Smooth muscle cell (in vitro differentiated cells): Measurements from ENCODE around the gene SLC6A19. TPM values are rescaled to one million over a fixed set of nuclear protein-coding genes. Genes with fewer than 3 reads are reported as not detected.

Experiments
- DNase-seq: peaks from one replicate; lab custom pipeline; 2025; ENCODE audit not compliant: unreplicated experiment; lab: John Stamatoyannopoulos, UW
- H2AFZ ChIP-seq: fragments of 200-600 bp; sonication (generic); 2 replicates; pipeline ENCODE4 v1.6.0; 2016; ENCODE audit warnings: antibody characterized with exemption, low read depth, mild to moderate bottlenecking
- H3F3A ChIP-seq: fragments of 200-600 bp; sonication (generic); 2 replicates; pipeline ENCODE4 v1.6.0; 2017; ENCODE audit warnings: antibody characterized with exemption, low read depth
- H3K27ac ChIP-seq: fragments of 200-600 bp; sonication (generic); 2 replicates; pipeline ENCODE4 v1.5.1; 2016; ENCODE audit warnings: low read depth, mild to moderate bottlenecking
- H3K27me3 ChIP-seq: fragments of 200-600 bp; sonication (generic); 2 replicates; pipeline ENCODE4 v1.6.1; 2016; ENCODE audit warnings: low read depth, mild to moderate bottlenecking
- H3K36me3 ChIP-seq: fragments of 200-600 bp; sonication (generic); 2 replicates; pipeline ENCODE4 v1.5.1; 2016; ENCODE audit warnings: low read depth
- H3K4me1 ChIP-seq: fragments of 200-600 bp; sonication (generic); 2 replicates; pipeline ENCODE4 v1.5.1; 2016; ENCODE audit warnings: low read depth
- H3K4me2 ChIP-seq: fragments of 200-600 bp; sonication (generic); 2 replicates; pipeline ENCODE4 v1.6.0; 2016; ENCODE audit warnings: mild to moderate bottlenecking
- H3K4me3 ChIP-seq: fragments of 200-600 bp; sonication (generic); 2 replicates; pipeline ENCODE4 v1.5.1; 2016; ENCODE audit warnings: mild to moderate bottlenecking
- H3K79me2 ChIP-seq: fragments of 200-600 bp; sonication (generic); 2 replicates; pipeline ENCODE4 v1.6.0; 2016; ENCODE audit warnings: low read depth, mild to moderate bottlenecking
- H3K9ac ChIP-seq: fragments of 200-600 bp; sonication (generic); 2 replicates; pipeline ENCODE4 v1.6.0; 2016; ENCODE audit warnings: low read depth
- H3K9me3 ChIP-seq: fragments of 200-600 bp; sonication (generic); replicated peaks from 2 replicates; pipeline ENCODE4 v1.5.1; 2016; ENCODE audit warnings: low read depth
- H4K20me1 ChIP-seq: fragments of 200-600 bp; sonication (generic); 2 replicates; pipeline ENCODE4 v1.6.0; 2016; ENCODE audit warnings: low read depth
- WGBS: methylation state at CpG from one replicate; pipeline ENCODE4 v1.1.7; 2016; ENCODE audit warnings: low lambda C conversion rate; 5-methylcytosine and 5-hydroxymethylcytosine counted together
- polyA plus RNA-seq: library from polyadenylated mRNA; unstranded; fragments of >200 nt; fragmentation: Nextera tagmentation; extraction: Ambion mirVana; gene quantifications from 2 replicates; pipeline ENCODE4 v1.2.1, GENCODE V29; 2016
- total RNA-seq: library from RNA; depleted of rRNA; stranded (reverse); fragments of >200 nt; gene quantifications from 2 replicates; pipeline ENCODE4 v1.2.3, GENCODE V29; 2014
- TF ChIP-seq, protein P1 (sequence below): fragments of 200-600 bp; sonication (generic); IDR thresholded peaks from 2 replicates; pipeline ENCODE4 v1.5.1; 2017; ENCODE audit warnings: borderline replicate concordance, mild to moderate bottlenecking, antibody characterized with exemption; ENCODE audit not compliant: insufficient read depth, poor library complexity, severe bottlenecking

Gene SLC6A19
- total and polyA plus RNA-seq, 2 experiments from 2014 or later: not detected

DNA sequence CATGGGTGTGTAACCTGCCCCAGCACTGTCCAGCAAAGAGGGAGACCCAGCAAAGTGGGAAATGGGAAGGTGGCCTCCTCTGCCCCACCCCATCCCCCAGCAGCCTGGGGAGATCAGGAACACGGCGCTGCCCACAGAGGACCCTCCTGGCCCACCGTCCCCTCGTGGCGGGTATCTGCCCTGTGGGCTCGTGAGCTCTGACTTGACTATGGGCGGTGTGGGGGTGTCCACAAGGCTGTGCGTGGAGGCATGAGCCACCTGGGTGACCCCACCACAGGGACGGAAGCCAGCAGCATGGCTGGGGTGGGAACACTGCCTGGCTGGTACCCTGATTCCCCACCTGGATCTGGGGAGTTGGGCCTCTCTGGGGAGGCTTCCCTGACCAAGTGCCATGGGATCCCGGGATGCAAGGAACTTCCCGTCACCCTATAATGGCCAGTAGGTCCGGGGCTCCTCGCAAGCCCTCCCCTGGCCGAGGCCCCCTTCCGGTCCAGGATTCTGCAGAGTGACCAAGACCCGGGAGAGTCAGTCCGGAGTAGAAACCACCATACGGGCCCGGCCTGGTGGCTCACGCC is 29.3 kb upstream of the SLC6A19 start:
- H3F3A ChIP-seq: no peaks in the 10 kb centered on the region
- WGBS: 95% methylated on average over 20 of the region's 20 CpGs

DNA sequence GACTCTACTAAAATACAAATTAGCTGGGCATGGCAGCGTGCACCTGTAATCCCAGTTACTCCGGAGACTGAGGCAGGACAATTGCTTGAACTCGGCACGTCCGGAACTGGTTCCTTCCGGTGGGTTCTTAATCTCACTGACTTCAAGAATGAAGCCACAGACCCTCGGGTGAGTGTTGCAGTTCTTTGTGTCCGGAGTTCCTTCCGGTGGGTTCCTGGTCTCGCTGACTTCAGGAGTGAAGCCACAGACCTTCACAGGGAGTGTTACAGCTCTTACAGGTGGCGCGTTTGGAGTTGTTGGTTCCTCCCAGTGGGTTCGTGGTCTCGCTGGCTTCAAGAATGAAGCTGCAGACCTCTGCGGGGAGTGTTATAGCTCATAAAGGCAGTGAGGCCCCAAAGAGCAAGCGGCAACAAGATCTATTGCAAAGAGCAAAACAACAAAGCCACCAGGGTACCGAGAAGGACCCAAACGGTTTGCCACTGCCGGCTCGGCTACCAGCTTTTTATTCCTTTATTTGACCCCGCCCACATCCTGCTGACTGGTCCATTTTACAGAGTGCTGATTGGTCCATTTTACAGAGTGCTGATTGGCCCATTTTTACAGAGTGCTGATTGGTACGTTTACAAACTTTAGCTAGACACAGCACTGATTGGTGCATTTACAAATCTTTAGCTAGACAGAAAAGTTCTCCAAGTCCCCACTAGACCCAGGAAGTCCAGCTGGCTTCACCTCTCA is 28.6 kb upstream of the SLC6A19 start:
- Histone ChIP-seq H3K9me3 (no peaks in the 10 kb centered on the region), H3K79me2 (no peaks in the 10 kb centered on the region), H3K27me3 (no peaks in the 10 kb centered on the region), H3F3A (no peaks in the 10 kb centered on the region), H3K36me3 (no peaks in the 10 kb centered on the region), H3K9ac (no peak overlapping the region), H3K4me2 (no peak overlapping the region), H3K4me1 (no peaks in the 10 kb centered on the region), H3K27ac (no peak overlapping the region), H4K20me1 (no peaks in the 10 kb centered on the region), H2AFZ (no peak overlapping the region), H3K4me3 (no peak overlapping the region)
- DNase-seq: no peak
- 94% methylated on average over 22 of the region's 22 CpGs for WGBS
- TF ChIP-seq, protein P1, sequence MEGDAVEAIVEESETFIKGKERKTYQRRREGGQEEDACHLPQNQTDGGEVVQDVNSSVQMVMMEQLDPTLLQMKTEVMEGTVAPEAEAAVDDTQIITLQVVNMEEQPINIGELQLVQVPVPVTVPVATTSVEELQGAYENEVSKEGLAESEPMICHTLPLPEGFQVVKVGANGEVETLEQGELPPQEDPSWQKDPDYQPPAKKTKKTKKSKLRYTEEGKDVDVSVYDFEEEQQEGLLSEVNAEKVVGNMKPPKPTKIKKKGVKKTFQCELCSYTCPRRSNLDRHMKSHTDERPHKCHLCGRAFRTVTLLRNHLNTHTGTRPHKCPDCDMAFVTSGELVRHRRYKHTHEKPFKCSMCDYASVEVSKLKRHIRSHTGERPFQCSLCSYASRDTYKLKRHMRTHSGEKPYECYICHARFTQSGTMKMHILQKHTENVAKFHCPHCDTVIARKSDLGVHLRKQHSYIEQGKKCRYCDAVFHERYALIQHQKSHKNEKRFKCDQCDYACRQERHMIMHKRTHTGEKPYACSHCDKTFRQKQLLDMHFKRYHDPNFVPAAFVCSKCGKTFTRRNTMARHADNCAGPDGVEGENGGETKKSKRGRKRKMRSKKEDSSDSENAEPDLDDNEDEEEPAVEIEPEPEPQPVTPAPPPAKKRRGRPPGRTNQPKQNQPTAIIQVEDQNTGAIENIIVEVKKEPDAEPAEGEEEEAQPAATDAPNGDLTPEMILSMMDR: no peak

More for the DNA sequence above, 29.3 kb upstream of the SLC6A19 start:
- DNase-seq: no peak
- H3K9ac ChIP-seq: no peak overlapping the region
- no peaks in the 10 kb centered on the region for H3K36me3 ChIP-seq
- H2AFZ ChIP-seq: no peak overlapping the region
- H3K4me1 ChIP-seq: no peaks in the 10 kb centered on the region
- H3K27ac ChIP-seq: no peak overlapping the region
- TF ChIP-seq, protein P1: no peak
- no peaks in the 10 kb centered on the region for H4K20me1 ChIP-seq
- H3K27me3 ChIP-seq: no peaks in the 10 kb centered on the region
- H3K9me3 ChIP-seq: no peaks in the 10 kb centered on the region
- H3K4me3 ChIP-seq: no peak overlapping the region
- H3K79me2 ChIP-seq: no peaks in the 10 kb centered on the region
- H3K4me2 ChIP-seq: no peak overlapping the region

DNA sequence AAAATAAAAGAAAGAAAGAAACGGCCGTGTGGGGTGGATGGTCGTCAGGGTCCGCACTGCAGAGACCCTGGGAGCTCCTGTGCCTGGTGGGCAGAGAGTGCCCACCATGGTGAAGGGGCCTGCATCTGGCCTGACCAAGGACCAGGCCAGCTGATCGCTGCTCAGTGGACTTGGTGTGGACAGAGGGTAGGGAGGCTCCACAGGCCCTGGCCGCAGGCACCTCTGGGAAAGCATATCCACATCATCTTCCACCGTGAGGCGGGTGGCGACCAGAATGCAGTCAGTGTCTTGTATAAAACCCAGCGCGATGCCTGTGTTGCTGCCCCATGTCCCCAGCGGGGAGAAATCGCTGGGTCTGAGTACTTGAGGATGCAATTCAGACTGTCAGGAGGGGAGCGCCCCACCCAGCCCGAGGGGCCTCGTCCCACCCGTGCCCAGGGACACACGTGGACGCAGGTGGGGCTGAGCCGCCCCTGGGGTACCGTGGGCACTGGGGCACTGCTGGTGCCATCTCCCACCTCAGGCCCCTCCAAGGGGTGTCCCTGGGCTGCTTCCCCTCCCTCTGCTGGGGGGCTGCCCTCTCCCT is 27.8 kb upstream of the SLC6A19 start:
- peak overlapping the region; percentile 42 for H3K4me2 ChIP-seq
- no peak for DNase-seq
- H3K4me1 ChIP-seq: no peaks in the 10 kb centered on the region
- H3K9me3 ChIP-seq: no peaks in the 10 kb centered on the region
- no peaks in the 10 kb centered on the region for H3K27me3 ChIP-seq
- H3K4me3 ChIP-seq: no peak overlapping the region
- no peak overlapping the region for H2AFZ ChIP-seq
- H3K27ac ChIP-seq: no peak overlapping the region
- H4K20me1 ChIP-seq: no peaks in the 10 kb centered on the region
- H3K9ac ChIP-seq: no peak overlapping the region
- H3F3A ChIP-seq: no peaks in the 10 kb centered on the region
- H3K36me3 ChIP-seq: no peaks in the 10 kb centered on the region
- TF ChIP-seq, protein P1: no peak
- H3K79me2 ChIP-seq: no peaks in the 10 kb centered on the region
- 94% methylated on average over 20 of the region's 21 CpGs for WGBS
